CD8-positive, alpha-beta memory T cell (primary cell): ENCODE measurements around the gene MAX. TPM values are rescaled to one million over a fixed set of nuclear protein-coding genes. Genes with fewer than 3 reads are reported as not detected.

Experiments used
- CTCF ChIA-PET: fragments of 350-600 bp; sonication (Branson Sonifier 250); formaldehyde crosslinking; loops from one replicate; lab custom pipeline; 2021; ENCODE audit warnings: antibody characterized with exemption; lab: Charles Lee
- POLR2A ChIA-PET: fragments of 350-600 bp; sonication (Branson Sonifier 250); formaldehyde crosslinking; loops from one replicate; lab custom pipeline; 2021; ENCODE audit warnings: antibody characterized with exemption; lab: Charles Lee
- DNase-seq, 5 donors: peaks; one replicate each; pipeline versions ENCODE4 v3.0.0 to v3.0.0-alpha.2; 2020 to 2022; ENCODE audit warnings: mixed read lengths in 1 of 5
- H3K27ac ChIP-seq: one replicate; pipeline ENCODE4 v1.7.0; 2013; ENCODE audit warnings: low read depth, mild to moderate bottlenecking, low read length, moderate library complexity
- H3K27me3 ChIP-seq: 2 replicates; pipeline ENCODE4 v1.7.0; 2013; ENCODE audit warnings: low read length, mild to moderate bottlenecking; ENCODE audit not compliant: insufficient read depth, poor library complexity, severe bottlenecking
- H3K36me3 ChIP-seq: 2 replicates; pipeline ENCODE4 v1.7.0; 2013; ENCODE audit warnings: mild to moderate bottlenecking, low read length, moderate library complexity; ENCODE audit not compliant: insufficient read depth
- H3K4me1 ChIP-seq: 2 replicates; pipeline ENCODE4 v1.7.0; 2013; ENCODE audit warnings: mild to moderate bottlenecking, low read length, moderate library complexity; ENCODE audit not compliant: insufficient read depth
- H3K4me3 ChIP-seq: 2 replicates; pipeline ENCODE4 v1.7.0; 2013; ENCODE audit warnings: mild to moderate bottlenecking, low read length
- H3K9me3 ChIP-seq: 2 replicates; pipeline ENCODE4 v1.7.0; 2013; ENCODE audit warnings: mild to moderate bottlenecking, low read length
- H3K27ac Mint-ChIP-seq, 8 donors: one replicate each; pipeline ENCODE4 v1.8.0; 2020 to 2021; ENCODE audit warnings: mixed read lengths in 8 of 8, mild to moderate bottlenecking in 6 of 8, inconsistent platforms in 3 of 8, moderate library complexity in 3 of 8
- H3K27me3 Mint-ChIP-seq, 2 donors: one replicate each; pipeline ENCODE4 v1.8.0; 2020 to 2021; ENCODE audit warnings: mixed read lengths in 2 of 2, mild to moderate bottlenecking in 1 of 2, moderate library complexity in 1 of 2
- H3K36me3 Mint-ChIP-seq, 3 donors: one replicate each; pipeline ENCODE4 v1.8.0; 2020 to 2021; ENCODE audit warnings: mixed read lengths in 3 of 3, inconsistent platforms in 1 of 3, mild to moderate bottlenecking in 1 of 3
- H3K4me1 Mint-ChIP-seq, 3 donors: one replicate each; pipeline ENCODE4 v1.8.0; 2020 to 2021; ENCODE audit warnings: mixed read lengths in 3 of 3, inconsistent platforms in 1 of 3, mild to moderate bottlenecking in 1 of 3
- H3K4me3 Mint-ChIP-seq, 7 donors: one replicate each; pipeline ENCODE4 v1.8.0; 2020 to 2021; ENCODE audit warnings: mixed read lengths in 7 of 7, mild to moderate bottlenecking in 6 of 7, moderate library complexity in 4 of 7, inconsistent platforms in 2 of 7
- H3K9me3 Mint-ChIP-seq, 5 donors: one replicate each; pipeline ENCODE4 v1.8.0; 2020 to 2022; ENCODE audit warnings: mixed read lengths in 5 of 5, mild to moderate bottlenecking in 3 of 5, moderate library complexity in 2 of 5, inconsistent platforms in 1 of 5
- polyA plus RNA-seq: library from polyadenylated mRNA; unstranded; fragments of 300-500 nt; fragmentation: Illumina TruSeq; gene quantifications from one replicate; pipeline ENCODE4 v1.2.3, GENCODE V29; 2021
- total RNA-seq, 2 experiments: library from RNA; stranded (reverse); gene quantifications; one replicate each; pipeline ENCODE4 v1.2.3, GENCODE V29; 2021

Gene MAX
- total and polyA plus RNA-seq, 3 experiments from 2014 or later: 126 to 135 (median 127) TPM

DNA sequence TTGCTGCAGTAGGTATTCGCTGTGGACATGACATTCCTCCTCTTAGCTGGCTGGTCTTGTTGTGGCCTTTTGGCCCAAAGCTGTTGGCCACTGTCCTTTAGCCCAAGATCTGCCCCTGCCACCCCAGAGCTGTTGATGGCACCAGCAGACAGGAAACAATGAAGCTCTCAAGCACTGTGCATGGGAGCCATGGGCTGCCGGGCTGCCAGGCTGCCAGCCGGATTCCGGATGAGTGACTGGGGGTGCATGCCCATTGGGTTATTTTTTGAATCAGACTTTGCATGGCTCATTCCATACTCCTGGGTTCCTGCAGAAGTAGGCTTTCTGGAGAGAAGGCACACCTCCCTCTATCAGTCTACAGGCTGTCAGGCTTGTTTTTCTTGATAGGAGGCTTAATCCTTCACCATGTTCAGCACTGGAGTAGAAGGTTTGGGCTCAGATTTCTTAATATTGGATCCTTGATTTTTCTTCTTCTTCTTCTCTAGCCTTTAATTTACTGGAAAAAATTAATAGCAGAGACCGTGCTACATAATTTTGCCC is 32.4 kb downstream of the MAX start:
- H3K27ac ChIP-seq: no peak overlapping the region
- H3K27me3 Mint-ChIP-seq: no peaks in the 10 kb centered on the region
- POLR2A ChIA-PET: no interaction called here
- H3K36me3 ChIP-seq: peaks cover 11% of the 10 kb centered on the region
- peaks cover 9 to 30% (median 13%) of the 10 kb centered on the region in 3 donors for H3K4me1 Mint-ChIP-seq
- H3K4me1 ChIP-seq: no peaks in the 10 kb centered on the region
- no peaks in the 10 kb centered on the region for H3K9me3 ChIP-seq
- no peak overlapping the region for H3K4me3 Mint-ChIP-seq
- H3K36me3 Mint-ChIP-seq: peaks cover 6 to 85% (median 16%) of the 10 kb centered on the region in 3 donors
- H3K27me3 ChIP-seq: no peaks in the 10 kb centered on the region
- CTCF ChIA-PET: no interaction called here
- DNase-seq: no peak
- H3K4me3 ChIP-seq: no peak overlapping the region
- H3K27ac Mint-ChIP-seq: peak overlapping the region in 2 of 8 donors; percentile 50 to 63
- no peaks in the 10 kb centered on the region for H3K9me3 Mint-ChIP-seq

DNA sequence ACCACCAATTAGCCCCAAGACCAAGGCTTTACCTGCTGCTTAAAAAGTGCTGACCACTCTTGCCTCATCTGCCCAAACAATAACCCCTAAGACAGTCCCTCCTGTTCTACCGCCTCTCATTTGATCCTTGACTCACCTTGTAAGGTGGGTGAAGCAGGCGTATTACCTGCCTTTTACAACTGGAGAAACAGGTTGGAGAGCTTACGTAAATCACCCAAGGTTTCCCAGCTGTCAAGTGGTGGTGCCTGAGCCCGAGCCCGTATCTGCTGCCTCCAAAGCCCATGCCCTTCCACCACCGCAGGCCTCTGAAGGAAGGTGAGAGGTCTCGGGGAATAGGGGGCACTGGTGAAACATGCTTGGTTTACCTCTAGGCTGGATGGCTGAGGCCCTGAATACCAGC is 36.6 kb downstream of the MAX start:
- DNase-seq: no peak
- POLR2A ChIA-PET: no interaction called here
- Histone ChIP-seq H3K9me3 (no peaks in the 10 kb centered on the region), H3K4me1 (no peaks in the 10 kb centered on the region), H3K4me3 (no peak overlapping the region), H3K27me3 (no peaks in the 10 kb centered on the region), H3K36me3 (peaks cover 25% of the 10 kb centered on the region), H3K27ac (no peak overlapping the region)
- no peak overlapping the region for H3K27ac Mint-ChIP-seq
- H3K9me3 Mint-ChIP-seq: no peaks in the 10 kb centered on the region
- CTCF ChIA-PET: interaction anchor here (0.8 kb wide), 1 partner anchor 19 kb away, joined by 3 read pairs; no protein-coding TSS in a partner anchor
- H3K4me3 Mint-ChIP-seq: no peak overlapping the region
- H3K36me3 Mint-ChIP-seq: peaks cover 12 to 90% (median 28%) of the 10 kb centered on the region in 3 donors
- H3K4me1 Mint-ChIP-seq: peaks cover 0 to 2% (median 0%) of the 10 kb centered on the region in 3 donors
- no peaks in the 10 kb centered on the region for H3K27me3 Mint-ChIP-seq

DNA sequence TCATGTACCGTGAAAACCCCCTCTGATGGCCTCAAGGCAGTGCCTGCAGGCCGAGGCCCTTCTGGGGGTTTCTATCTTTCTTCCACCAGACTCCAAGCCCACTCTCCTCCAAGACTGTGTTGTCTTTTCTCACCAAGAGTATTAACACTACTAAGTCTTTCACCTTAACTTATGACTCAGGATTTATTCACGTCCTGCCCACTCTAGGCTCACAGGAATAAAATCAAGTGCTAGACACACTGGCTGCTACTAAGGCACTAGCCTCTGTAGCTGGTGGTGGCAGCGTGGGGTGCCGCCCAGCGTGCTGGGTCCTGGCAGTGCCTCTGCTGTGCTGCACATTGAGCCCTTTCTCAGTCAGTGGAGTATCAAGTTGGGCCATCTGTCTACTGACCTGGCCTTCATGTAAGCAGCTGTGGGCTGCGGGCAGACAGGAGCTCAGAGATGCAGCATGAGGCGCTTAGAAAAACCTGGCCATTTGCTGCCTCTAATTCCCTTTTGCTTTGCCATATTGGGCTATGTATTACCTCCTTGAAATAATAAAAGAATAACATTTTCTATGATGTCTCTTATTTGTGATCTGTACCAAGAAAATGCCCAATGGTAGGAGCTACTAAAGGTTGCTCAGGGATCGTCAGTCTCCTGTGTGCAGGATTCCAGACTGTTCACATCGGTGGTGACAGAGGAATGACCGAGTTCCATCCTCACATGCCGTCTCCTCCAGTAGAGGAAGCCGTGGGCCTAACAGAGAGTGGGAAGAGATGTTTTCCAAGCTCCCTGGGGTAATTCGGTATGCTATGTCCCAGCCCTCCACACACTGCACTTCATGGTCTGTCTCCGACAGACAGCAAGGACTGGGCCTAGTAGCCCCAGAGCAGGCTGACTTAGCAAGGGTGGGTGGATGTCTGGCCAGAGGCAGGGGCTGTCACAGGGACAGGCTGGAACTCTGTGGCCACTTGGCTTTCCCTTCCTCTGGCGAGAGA is 39.9 kb downstream of the MAX start:
- Histone ChIP-seq H3K36me3 (peaks cover 25% of the 10 kb centered on the region), H3K27me3 (no peaks in the 10 kb centered on the region), H3K4me3 (no peak overlapping the region), H3K9me3 (no peaks in the 10 kb centered on the region), H3K27ac (no peak overlapping the region), H3K4me1 (no peaks in the 10 kb centered on the region)
- H3K9me3 Mint-ChIP-seq: no peaks in the 10 kb centered on the region
- H3K4me1 Mint-ChIP-seq: peaks cover 3 to 10% (median 4%) of the 10 kb centered on the region in 3 donors
- no peak overlapping the region for H3K4me3 Mint-ChIP-seq
- H3K27me3 Mint-ChIP-seq: no peaks in the 10 kb centered on the region
- peaks cover 11 to 75% (median 27%) of the 10 kb centered on the region in 3 donors for H3K36me3 Mint-ChIP-seq
- DNase-seq: no peak
- ChIA-PET CTCF (no interaction called here), POLR2A (no interaction called here)
- H3K27ac Mint-ChIP-seq: peak overlapping the region in 2 of 8 donors; percentile 29

DNA sequence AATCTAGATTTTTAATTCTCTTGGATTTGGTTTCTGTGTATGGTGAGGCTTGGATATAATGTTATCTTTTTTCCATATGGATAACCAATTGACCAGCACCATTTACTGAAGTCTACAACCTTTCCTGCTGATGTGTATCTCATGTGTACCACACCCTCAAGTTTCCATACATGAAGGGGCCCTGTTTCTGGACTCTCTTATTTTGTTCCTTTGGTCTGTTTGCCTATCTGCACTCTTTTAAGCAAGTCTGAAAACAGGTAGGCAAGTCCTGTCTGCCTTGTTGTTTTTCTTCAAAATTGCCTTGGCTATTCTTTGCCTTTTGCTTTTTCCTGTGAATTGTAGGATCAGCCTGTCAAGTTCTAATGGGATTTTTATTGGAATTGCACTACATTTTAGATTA is 44.6 kb downstream of the MAX start:
- H3K4me3 ChIP-seq: no peak overlapping the region
- Mint-ChIP-seq H3K9me3 (no peaks in the 10 kb centered on the region), H3K4me1 (peaks cover 7 to 11% (median 10%) of the 10 kb centered on the region in 3 donors), H3K27ac (peak overlapping the region in 5 of 8 donors; percentile 10 to 86 (median 25)), H3K36me3 (peaks cover 3 to 64% (median 14%) of the 10 kb centered on the region in 3 donors), H3K4me3 (no peak overlapping the region), H3K27me3 (no peaks in the 10 kb centered on the region)
- CTCF ChIA-PET: no interaction called here
- H3K36me3 ChIP-seq: peaks cover 19% of the 10 kb centered on the region
- H3K4me1 ChIP-seq: no peaks in the 10 kb centered on the region
- no peak for DNase-seq
- no peak overlapping the region for H3K27ac ChIP-seq
- H3K9me3 ChIP-seq: no peaks in the 10 kb centered on the region
- POLR2A ChIA-PET: no interaction called here
- H3K27me3 ChIP-seq: no peaks in the 10 kb centered on the region

DNA sequence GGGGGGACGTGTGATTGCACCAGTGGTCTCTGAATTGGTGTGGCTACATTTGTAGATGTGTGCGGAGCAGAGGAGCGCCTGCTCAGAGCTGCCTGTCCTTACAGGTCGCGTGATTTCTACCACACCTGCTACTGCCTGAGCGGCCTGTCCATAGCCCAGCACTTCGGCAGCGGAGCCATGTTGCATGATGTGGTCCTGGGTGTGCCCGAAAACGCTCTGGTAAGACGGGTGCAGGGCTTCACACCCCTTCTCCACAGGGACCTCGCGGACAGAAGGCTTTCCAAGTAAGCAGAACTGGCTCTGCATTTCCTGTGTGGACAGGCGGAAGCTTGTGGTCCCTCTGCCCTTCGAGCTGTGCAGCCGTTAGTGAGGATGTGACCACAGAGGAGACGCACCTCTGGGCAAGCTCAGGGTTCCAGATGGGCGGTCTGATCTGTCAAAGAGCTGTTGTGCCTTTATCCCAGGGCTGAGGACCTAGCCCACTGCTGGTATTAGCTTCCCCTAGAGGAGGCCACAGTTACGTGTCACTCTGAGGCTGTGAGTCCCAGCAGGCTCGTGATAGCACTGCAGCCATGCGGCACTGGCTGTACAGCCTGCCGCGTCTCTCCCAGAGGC is 47.7 kb downstream of the MAX start:
- ChIA-PET CTCF (no interaction called here), POLR2A (no interaction called here)
- Histone ChIP-seq H3K9me3 (no peaks in the 10 kb centered on the region), H3K27me3 (no peaks in the 10 kb centered on the region), H3K4me3 (no peak overlapping the region), H3K27ac (no peak overlapping the region), H3K36me3 (no peaks in the 10 kb centered on the region), H3K4me1 (no peaks in the 10 kb centered on the region)
- H3K27ac Mint-ChIP-seq: no peak overlapping the region
- DNase-seq: no peak
- H3K36me3 Mint-ChIP-seq: peaks cover 0 to 50% (median 7%) of the 10 kb centered on the region in 3 donors
- H3K9me3 Mint-ChIP-seq: no peaks in the 10 kb centered on the region
- no peaks in the 10 kb centered on the region for H3K27me3 Mint-ChIP-seq
- no peak overlapping the region for H3K4me3 Mint-ChIP-seq
- peaks cover 7 to 11% (median 10%) of the 10 kb centered on the region in 3 donors for H3K4me1 Mint-ChIP-seq

DNA sequence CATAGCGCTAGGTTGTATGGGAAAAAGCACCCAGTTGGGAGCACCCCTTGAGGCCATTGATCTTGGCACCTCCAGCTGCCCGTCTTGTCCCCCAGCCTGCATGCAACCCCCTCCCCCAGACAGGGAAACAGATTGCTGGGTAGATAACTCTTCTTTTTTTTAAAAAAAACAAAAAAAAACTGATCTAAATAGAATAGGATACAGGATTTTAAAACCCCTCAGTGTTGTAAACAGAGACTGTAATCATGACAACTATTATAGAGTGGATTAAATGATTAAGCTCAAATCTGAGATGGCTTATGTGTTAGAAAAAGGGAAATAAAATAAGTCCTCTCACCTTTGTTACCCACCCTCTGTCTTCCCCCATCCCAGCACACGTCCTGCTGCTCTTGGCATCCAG is 48.9 kb downstream of the MAX start:
- DNase-seq: no peak
- Mint-ChIP-seq H3K9me3 (no peaks in the 10 kb centered on the region), H3K4me1 (peaks cover 7 to 10% (median 9%) of the 10 kb centered on the region in 3 donors), H3K4me3 (no peak overlapping the region), H3K27me3 (no peaks in the 10 kb centered on the region), H3K36me3 (peaks cover 0 to 46% (median 7%) of the 10 kb centered on the region in 3 donors), H3K27ac (peak overlapping the region in 2 of 8 donors; percentile 29 to 40)
- no peaks in the 10 kb centered on the region for H3K4me1 ChIP-seq
- H3K9me3 ChIP-seq: no peaks in the 10 kb centered on the region
- H3K36me3 ChIP-seq: no peaks in the 10 kb centered on the region
- ChIA-PET POLR2A (no interaction called here), CTCF (no interaction called here)
- no peak overlapping the region for H3K4me3 ChIP-seq
- H3K27me3 ChIP-seq: no peaks in the 10 kb centered on the region
- no peak overlapping the region for H3K27ac ChIP-seq

DNA sequence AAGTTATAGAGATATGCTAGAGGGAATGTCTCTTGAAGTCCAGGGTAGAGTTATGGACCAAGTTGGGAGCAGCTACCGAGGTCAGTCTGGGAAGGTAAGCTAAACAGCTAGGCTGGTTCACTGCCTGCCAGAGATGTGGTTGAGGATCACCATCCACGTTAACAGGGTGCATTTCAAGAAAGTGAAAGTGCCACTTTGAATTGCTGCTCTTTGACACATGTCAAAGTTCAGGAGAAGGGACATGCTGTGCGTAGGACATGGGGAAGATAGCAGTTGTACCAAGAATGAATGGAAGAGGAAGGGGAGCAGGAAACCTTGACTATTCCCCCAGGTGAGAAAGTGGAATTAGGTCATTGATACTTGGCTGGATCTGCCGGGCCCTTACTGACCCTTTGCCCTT is 49.5 kb downstream of the MAX start:
- Mint-ChIP-seq H3K9me3 (no peaks in the 10 kb centered on the region), H3K4me1 (peaks cover 4 to 9% (median 8%) of the 10 kb centered on the region in 3 donors), H3K4me3 (peak overlapping the region in 1 of 7 donors; percentile 26), H3K27me3 (no peaks in the 10 kb centered on the region), H3K36me3 (peaks cover 0 to 45% (median 5%) of the 10 kb centered on the region in 3 donors), H3K27ac (peak overlapping the region in 7 of 8 donors; percentile 1 to 77 (median 61))
- no peak for DNase-seq
- H3K27me3 ChIP-seq: no peaks in the 10 kb centered on the region
- ChIA-PET POLR2A (no interaction called here), CTCF (no interaction called here)
- no peaks in the 10 kb centered on the region for H3K4me1 ChIP-seq
- H3K36me3 ChIP-seq: no peaks in the 10 kb centered on the region
- no peak overlapping the region for H3K4me3 ChIP-seq
- H3K27ac ChIP-seq: no peak overlapping the region
- H3K9me3 ChIP-seq: no peaks in the 10 kb centered on the region
